Urinary bladder (tissue), 4 donors: ENCODE results near the gene MKI67. TPM values are rescaled to one million over a fixed set of nuclear protein-coding genes. Genes with fewer than 3 reads are reported as not detected.
A peak's percentile ranks its signal among the peaks of the same experiment; 100 is the strongest.

ENCODE experiments used
- DNase-seq: peaks from one replicate; pipeline ENCODE4 v3.0.0-alpha.2; 2015; ENCODE audit errors: extremely low spot score
- H3K27ac ChIP-seq: one replicate; pipeline ENCODE4 v1.5.1; 2013; ENCODE audit warnings: low read depth, mild to moderate bottlenecking, moderate library complexity
- H3K36me3 ChIP-seq: one replicate; pipeline ENCODE4 v1.6.1; 2013; ENCODE audit warnings: mild to moderate bottlenecking, moderate library complexity; ENCODE audit not compliant: insufficient read depth
- H3K4me1 ChIP-seq: one replicate; pipeline ENCODE4 v1.6.1; 2013; ENCODE audit warnings: mild to moderate bottlenecking, moderate library complexity; ENCODE audit not compliant: insufficient read depth
- H3K4me3 ChIP-seq: one replicate; pipeline ENCODE4 v1.5.1; 2013; ENCODE audit warnings: low read depth, low read length
- WGBS: extraction: QIAGEN DNeasy Blood & Tissue Kit; methylation state at CpG from one replicate; pipeline ENCODE4 v1.1.7; 2013; 5-methylcytosine and 5-hydroxymethylcytosine counted together
- polyA plus RNA-seq: library from polyadenylated mRNA; stranded (reverse); fragments of 200-250 nt; gene quantifications from one replicate; pipeline ENCODE4 v1.2.3, GENCODE V29; 2013
- total RNA-seq: library from RNA; depleted of rRNA; stranded (reverse); fragments of >200 nt; gene quantifications from one replicate; pipeline ENCODE4 v1.2.3, GENCODE V29; 2014
- donor health status: healthy with polysubstance abuse.
- donor health status: healthy.

MKI67 gene
- total and polyA plus RNA-seq, 2 donors = 0.42 to 17.8 TPM

DNA sequence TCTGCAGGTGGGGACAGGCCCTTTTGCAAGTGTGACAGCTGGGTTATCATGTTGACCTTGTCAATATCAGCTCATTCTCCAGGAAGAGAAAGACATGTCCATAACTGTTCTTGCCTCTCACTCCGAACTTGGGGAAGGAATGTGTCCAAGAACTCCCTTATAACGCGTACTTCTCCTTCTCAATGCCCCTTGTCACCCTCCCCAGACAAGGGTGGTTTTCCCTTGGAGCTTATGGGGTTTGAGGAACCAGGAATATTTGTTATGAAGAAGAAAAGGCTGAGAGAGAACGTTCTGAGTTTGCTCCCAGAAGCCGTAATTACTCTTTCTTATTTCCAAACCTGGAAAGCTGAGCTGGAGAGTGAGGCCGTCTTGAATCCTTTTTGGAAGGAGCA lies 77.4 kb downstream of the MKI67 start:
- no peaks in the 10 kb centered on the region for H3K36me3 ChIP-seq
- no peaks in the 10 kb centered on the region for H3K4me1 ChIP-seq
- DNase-seq = no peak
- H3K27ac ChIP-seq = no peak overlapping the region
- 74% methylated on average over 6 of the region's 6 CpGs for WGBS
- no peak overlapping the region for H3K4me3 ChIP-seq

DNA sequence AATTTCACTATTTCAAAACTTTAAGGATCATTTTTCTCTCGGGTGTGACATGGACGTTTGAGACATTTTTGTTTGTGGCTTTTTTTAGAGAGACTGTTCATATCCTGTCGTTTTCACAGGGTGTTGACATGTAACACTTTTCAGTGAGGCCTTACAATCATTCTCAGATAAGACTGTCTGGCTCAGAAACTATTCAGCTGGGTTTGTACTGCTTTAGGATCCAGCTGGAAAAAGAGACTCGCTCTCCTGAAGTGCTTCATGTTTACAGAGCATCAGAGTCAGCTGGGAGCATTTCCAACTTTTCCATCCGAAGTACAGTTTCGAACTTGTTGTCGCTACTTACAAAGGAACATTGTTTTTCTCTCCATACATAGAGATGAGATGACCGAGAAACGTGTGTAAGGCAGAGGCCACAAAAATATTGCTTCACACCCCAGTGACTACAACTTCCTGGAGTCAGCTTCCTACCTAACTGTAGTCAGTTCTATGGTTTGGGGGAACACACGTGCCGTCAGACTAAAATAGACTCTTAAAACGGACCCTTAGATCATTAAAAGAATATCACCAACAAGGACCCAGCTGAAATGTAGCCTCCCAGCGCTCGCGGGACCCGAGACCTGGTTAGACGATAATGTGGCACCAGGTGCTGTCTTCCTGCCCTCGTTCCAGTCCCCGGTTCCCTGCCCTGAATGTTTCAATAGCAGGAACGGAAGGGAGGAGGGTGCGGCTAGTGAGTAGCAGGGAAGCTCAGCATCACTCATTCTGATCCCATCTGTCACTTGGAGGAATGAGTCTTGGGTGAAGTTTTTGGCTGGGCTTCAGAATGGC lies 78.0 kb downstream of the MKI67 start:
- no peak for DNase-seq
- Histone ChIP-seq H3K4me3 (no peak overlapping the region), H3K27ac (peak overlapping the region; percentile 46), H3K36me3 (no peaks in the 10 kb centered on the region), H3K4me1 (no peaks in the 10 kb centered on the region)
- 39% methylated on average over 21 of the region's 21 CpGs for WGBS

DNA sequence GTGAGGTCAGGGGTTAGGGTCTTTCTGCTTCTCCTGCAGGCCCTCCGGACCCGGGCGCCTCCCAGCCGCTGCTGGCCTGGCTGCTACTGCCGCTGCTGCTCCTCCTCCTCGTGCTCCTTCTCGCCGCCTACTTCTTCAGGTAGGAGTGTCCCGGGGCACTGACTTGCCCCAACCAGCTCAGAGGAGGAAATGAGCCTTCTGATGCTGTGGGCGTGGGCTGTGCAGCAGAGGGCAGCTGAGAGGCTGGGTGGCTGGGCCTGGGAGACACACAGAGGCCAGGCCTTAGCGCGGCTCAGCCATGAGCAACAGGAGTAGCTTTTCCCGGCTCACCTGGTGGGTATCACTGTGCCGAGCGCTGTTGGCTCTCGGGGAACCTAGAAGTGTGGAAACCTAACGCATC lies 78.9 kb downstream of the MKI67 start:
- H3K4me3 ChIP-seq = no peak overlapping the region
- no peaks in the 10 kb centered on the region for H3K36me3 ChIP-seq
- H3K27ac ChIP-seq = peak overlapping the region; percentile 46
- 51% methylated on average over 17 of the region's 17 CpGs for WGBS
- H3K4me1 ChIP-seq = no peaks in the 10 kb centered on the region
- DNase-seq = no peak

DNA sequence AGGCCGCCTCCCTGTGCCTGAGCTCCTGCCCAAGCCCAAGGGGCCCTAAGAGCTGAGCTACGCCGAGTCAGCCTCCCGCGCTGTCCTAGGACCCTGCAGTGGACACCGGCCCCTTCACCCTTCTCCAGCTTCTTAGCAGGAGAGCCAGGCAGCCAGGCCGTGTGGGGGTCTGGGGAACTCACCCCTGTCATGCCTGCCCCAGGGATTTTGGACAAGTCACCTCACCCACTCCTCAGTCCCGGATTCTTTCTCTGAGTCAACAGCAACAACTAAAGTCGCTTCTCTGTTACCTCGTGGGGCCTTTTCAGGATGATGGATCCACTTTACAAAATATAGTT lies 79.3 kb downstream of the MKI67 start:
- 90% methylated on average over 10 of the region's 10 CpGs for WGBS
- no peaks in the 10 kb centered on the region for H3K4me1 ChIP-seq
- no peak overlapping the region for H3K27ac ChIP-seq
- H3K4me3 ChIP-seq = no peak overlapping the region
- H3K36me3 ChIP-seq = no peaks in the 10 kb centered on the region
- no peak for DNase-seq

Other genes with a start within 250 kb of the MKI67 start
- gene CLRN3, start 233.5 kb downstream of the MKI67 start, total RNA-seq = 0.42 TPM
- gene CLRN3, start 233.5 kb downstream of the MKI67 start, polyA plus RNA-seq = not detected
- gene PTPRE, start 219.3 kb downstream of the MKI67 start, total RNA-seq = 15.9 TPM
- gene PTPRE, start 219.3 kb downstream of the MKI67 start, polyA plus RNA-seq = 5.7 TPM